ENCODE data around the gene ACADVL.

DNA sequence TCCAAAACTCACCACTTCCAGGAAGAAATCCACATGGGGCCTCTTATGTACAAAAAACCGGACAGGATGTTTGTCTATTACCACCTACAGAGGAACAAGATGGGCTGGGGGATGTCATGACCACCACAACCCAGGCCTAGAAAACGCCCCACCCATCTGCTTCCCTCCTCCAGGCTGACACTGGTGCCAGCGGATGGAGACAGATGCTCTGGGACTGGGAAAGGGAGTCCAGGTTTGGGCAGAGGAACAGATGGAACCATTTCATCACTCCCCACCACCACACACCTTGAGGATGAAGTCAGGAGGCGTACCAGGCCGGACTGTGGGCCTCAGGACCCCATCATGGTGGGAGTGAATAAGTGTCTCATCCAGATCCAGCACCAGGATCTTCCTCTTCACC lies 27.0 kb downstream of the ACADVL start:
- no peak for TF ChIP-seq POLR2AphosphoS5 (IDR thresholded peaks at IDR 0.05)
- TF ChIP-seq, protein P1, sequence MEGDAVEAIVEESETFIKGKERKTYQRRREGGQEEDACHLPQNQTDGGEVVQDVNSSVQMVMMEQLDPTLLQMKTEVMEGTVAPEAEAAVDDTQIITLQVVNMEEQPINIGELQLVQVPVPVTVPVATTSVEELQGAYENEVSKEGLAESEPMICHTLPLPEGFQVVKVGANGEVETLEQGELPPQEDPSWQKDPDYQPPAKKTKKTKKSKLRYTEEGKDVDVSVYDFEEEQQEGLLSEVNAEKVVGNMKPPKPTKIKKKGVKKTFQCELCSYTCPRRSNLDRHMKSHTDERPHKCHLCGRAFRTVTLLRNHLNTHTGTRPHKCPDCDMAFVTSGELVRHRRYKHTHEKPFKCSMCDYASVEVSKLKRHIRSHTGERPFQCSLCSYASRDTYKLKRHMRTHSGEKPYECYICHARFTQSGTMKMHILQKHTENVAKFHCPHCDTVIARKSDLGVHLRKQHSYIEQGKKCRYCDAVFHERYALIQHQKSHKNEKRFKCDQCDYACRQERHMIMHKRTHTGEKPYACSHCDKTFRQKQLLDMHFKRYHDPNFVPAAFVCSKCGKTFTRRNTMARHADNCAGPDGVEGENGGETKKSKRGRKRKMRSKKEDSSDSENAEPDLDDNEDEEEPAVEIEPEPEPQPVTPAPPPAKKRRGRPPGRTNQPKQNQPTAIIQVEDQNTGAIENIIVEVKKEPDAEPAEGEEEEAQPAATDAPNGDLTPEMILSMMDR (IDR thresholded peaks at IDR 0.05 in 8 of 11, conservative IDR thresholded peaks at IDR 0.05 in 3 of 11): no peak
- no peak for TF ChIP-seq POLR2A (IDR thresholded peaks at IDR 0.05)
